ENCODE measurements around the gene RAPGEF1.

DNA sequence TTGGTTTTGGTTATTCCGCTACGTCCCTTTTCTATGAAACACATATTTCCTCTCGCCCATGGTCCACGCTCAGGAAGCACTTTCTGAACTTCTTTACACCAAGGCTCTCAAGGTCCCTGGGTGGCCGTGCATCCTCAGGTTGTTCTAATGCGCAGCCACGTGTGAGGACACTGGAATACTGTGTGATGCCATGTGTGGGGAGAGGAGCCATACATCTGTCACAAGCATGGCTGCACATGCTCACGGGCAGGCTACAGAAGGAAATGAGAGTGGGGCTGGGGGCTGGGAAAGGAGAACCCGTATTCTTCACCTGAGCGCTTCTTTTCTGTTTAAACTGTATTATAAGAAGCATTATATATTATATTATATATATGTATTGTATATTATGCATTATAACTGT lies 157.8 kb downstream of the RAPGEF1 start:
- TF ChIP-seq EZH2 (conservative IDR thresholded peaks at IDR 0.05; ENCODE audit: low read depth, low read length) (no peak), KLF11 (CRISPR knock-in tag; IDR thresholded peaks at IDR 0.05) (no peak), POLR2A (IDR thresholded peaks at IDR 0.05; ENCODE audit: insufficient read depth in 1 of 2, low read depth in 2 of 2, low read length in 2 of 2) (no peak), ADNP (CRISPR knock-in tag; IDR thresholded peaks at IDR 0.05) (no peak), MXI1 (IDR thresholded peaks at IDR 0.05; ENCODE audit: borderline replicate concordance, low read depth, low read length) (no peak), TARDBP (CRISPR knock-in tag; IDR thresholded peaks at IDR 0.05) (no peak), ZBTB42 (CRISPR knock-in tag; IDR thresholded peaks at IDR 0.05) (no peak), JUND (CRISPR knock-in tag; IDR thresholded peaks at IDR 0.05) (no peak), EP300 (IDR thresholded peaks at IDR 0.05; ENCODE audit: low read depth in 2 of 2, low read length in 2 of 2) (no peak), EP300 (CRISPR knock-in tag; IDR thresholded peaks at IDR 0.05; ENCODE audit: borderline replicate concordance) (no peak), TEAD3 (CRISPR knock-in tag; optimal IDR thresholded peaks at IDR 0.05; ENCODE audit: borderline replicate concordance) (no peak), GLI4 (CRISPR knock-in tag; IDR thresholded peaks at IDR 0.05; ENCODE audit: borderline replicate concordance) (no peak)
- TF ChIP-seq, protein P1, sequence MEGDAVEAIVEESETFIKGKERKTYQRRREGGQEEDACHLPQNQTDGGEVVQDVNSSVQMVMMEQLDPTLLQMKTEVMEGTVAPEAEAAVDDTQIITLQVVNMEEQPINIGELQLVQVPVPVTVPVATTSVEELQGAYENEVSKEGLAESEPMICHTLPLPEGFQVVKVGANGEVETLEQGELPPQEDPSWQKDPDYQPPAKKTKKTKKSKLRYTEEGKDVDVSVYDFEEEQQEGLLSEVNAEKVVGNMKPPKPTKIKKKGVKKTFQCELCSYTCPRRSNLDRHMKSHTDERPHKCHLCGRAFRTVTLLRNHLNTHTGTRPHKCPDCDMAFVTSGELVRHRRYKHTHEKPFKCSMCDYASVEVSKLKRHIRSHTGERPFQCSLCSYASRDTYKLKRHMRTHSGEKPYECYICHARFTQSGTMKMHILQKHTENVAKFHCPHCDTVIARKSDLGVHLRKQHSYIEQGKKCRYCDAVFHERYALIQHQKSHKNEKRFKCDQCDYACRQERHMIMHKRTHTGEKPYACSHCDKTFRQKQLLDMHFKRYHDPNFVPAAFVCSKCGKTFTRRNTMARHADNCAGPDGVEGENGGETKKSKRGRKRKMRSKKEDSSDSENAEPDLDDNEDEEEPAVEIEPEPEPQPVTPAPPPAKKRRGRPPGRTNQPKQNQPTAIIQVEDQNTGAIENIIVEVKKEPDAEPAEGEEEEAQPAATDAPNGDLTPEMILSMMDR (CRISPR knock-in tag; IDR thresholded peaks at IDR 0.05), result no peak
